ENCODE results near the gene PTPRH. TPM values are rescaled to one million over a fixed set of nuclear protein-coding genes. Genes with fewer than 3 reads are reported as not detected.
"Not testable (repeated sequence)": the region's sequence is repeated elsewhere in the genome, so short reads cannot be mapped to it uniquely, and the experiment has no call there.

The PTPRH gene
- total and polyA plus RNA-seq, 2 donors (not counting 1 experiment from before 2014, with no cell fraction given): not detected

DNA sequence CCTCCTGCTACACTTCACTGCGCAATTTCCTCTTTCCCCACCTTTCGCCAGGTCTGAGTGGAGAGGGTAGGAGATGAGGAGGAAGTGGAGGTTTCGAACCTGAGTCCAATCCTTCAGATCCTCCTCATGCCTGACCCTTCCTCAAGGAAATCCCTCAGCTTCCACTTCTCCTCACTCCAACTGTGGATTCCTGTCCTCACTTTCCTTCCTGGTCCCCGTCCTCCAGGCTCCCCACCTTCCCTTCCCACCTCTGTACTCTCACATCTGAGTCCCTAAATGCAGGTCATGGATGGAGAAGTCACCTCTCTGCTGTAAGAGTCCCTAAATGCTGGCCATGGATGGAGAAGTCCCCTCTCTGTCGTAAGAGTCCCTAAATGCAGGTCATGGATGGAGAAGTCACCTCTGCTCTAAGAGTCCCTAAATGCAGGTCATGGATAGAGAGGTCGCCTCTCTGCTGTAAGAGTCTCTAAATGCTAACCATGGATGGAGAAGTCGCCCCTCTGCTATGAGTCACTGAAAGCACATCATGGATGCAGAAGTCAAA is 16.2 kb upstream of the PTPRH start:
- H3K4me2 ChIP-seq (replicated peaks; ENCODE audit: low read depth, low read length, poor library complexity, severe bottlenecking): no peak overlapping the region
- H3K27me3 Mint-ChIP-seq: no peaks in the 10 kb centered on the region
- intact Hi-C loops (cut with micrococcal nuclease): no loop called here
- WGBS (ENCODE audit: insufficient coverage): 100% methylated on average over 3 of the region's 7 CpGs
- no peaks in the 10 kb centered on the region for H3K4me1 ChIP-seq (ENCODE audit: control insufficient read depth in 2 of 2, insufficient read depth in 2 of 2, low read length in 2 of 2)
- H2AFZ ChIP-seq (ENCODE audit: insufficient read depth, low read depth, low read length, poor library complexity, severe bottlenecking): no peak overlapping the region
- POLR2A ChIA-PET: no interaction called here
- no peak for DNase-seq
- no peak overlapping the region for H3K4me3 Mint-ChIP-seq
- CTCF ChIA-PET: no interaction called here
- peaks cover 0 to 4% (median 4%) of the 10 kb centered on the region in 3 donors for H3K9me3 ChIP-seq (ENCODE audit: control extremely low read depth in 1 of 3, control insufficient read depth in 2 of 3, insufficient read depth in 1 of 3, low read length in 2 of 3)
- no peak overlapping the region for H3K9ac ChIP-seq (ENCODE audit: low read length)
- no peaks in the 10 kb centered on the region for H3K27me3 ChIP-seq (replicated peaks in 1 of 4; ENCODE audit: control extremely low read depth in 1 of 4, control insufficient read depth in 3 of 4, insufficient read depth in 4 of 4, low read length in 3 of 4)
- H3K4me3 ChIP-seq (ENCODE audit: control extremely low read depth in 1 of 5, extremely low read depth in 1 of 5, insufficient read depth in 1 of 5, low read depth in 2 of 5, low read length in 4 of 5): no peak overlapping the region
- H3K27ac ChIP-seq (ENCODE audit: low read length in 2 of 2): no peak overlapping the region
- H3K4me1 Mint-ChIP-seq: peaks cover 3% of the 10 kb centered on the region
- H4K20me1 ChIP-seq (ENCODE audit: control insufficient read depth, insufficient read depth, low read length, poor library complexity, severe bottlenecking): peaks cover 47% of the 10 kb centered on the region
- H3K27ac Mint-ChIP-seq: no peak overlapping the region
- ATAC-seq (ENCODE audit: low read depth): no peak
- H3K79me2 ChIP-seq (ENCODE audit: control insufficient read depth, insufficient read depth, low read length): no peaks in the 10 kb centered on the region
- H3K36me3 ChIP-seq (replicated peaks in 1 of 2; ENCODE audit: control extremely low read depth in 1 of 2, control insufficient read depth in 1 of 2, extremely low read depth in 1 of 2, insufficient read depth in 2 of 2, low read length in 1 of 2): peaks cover 3 to 44% of the 10 kb centered on the region in 2 experiments
- peaks cover under 1% of the 10 kb centered on the region for H3K9me3 Mint-ChIP-seq (ENCODE audit: insufficient read depth)
- TF ChIP-seq, protein P1, sequence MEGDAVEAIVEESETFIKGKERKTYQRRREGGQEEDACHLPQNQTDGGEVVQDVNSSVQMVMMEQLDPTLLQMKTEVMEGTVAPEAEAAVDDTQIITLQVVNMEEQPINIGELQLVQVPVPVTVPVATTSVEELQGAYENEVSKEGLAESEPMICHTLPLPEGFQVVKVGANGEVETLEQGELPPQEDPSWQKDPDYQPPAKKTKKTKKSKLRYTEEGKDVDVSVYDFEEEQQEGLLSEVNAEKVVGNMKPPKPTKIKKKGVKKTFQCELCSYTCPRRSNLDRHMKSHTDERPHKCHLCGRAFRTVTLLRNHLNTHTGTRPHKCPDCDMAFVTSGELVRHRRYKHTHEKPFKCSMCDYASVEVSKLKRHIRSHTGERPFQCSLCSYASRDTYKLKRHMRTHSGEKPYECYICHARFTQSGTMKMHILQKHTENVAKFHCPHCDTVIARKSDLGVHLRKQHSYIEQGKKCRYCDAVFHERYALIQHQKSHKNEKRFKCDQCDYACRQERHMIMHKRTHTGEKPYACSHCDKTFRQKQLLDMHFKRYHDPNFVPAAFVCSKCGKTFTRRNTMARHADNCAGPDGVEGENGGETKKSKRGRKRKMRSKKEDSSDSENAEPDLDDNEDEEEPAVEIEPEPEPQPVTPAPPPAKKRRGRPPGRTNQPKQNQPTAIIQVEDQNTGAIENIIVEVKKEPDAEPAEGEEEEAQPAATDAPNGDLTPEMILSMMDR (IDR thresholded peaks at IDR 0.05): no peak
- TF ChIP-seq EZH2 (IDR thresholded peaks at IDR 0.05; ENCODE audit: borderline replicate concordance, insufficient read depth, low read depth, low read length, poor library complexity, severe bottlenecking): no peak

DNA sequence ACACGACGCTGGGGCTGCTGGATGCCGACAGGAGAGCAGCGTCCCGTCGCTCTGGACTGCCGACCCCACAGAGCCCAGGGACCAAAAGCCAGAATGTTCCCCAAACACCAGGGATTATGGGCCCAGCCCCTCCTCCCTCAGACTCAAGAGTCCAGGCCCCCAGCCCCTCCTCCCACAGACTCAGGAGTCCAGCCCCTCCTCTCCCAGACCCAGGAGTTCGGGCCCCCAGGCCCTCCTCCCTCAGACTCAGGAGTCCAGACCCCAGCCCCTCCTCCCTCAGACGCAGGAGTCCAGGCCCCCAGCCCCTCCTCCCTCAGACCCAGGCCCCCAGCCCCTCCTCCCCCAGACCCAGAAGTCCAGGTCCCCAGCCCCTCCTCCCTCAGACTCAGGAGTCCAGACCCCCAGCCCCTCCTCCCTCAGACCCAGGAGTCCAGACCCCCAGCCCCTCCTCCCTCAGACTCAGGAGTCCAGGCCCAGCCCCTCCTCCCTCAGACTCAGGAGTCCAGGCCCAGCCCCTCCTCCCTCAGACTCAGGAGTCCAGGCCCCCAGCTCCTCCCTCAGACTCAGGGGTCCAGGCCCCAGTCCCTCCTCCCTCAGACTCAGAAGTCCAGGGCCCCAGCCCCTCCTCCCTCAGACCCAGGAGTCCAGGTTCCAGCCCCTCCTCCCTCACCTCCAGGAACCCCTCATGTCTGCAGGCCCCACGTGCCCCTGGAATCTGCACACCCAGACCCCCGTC is 15.5 kb upstream of the PTPRH start:
- H3K79me2 ChIP-seq (ENCODE audit: control insufficient read depth, insufficient read depth, low read length); H3K4me3 Mint-ChIP-seq; H2AFZ ChIP-seq (ENCODE audit: insufficient read depth, low read depth, low read length, poor library complexity, severe bottlenecking); H3K4me2 ChIP-seq (replicated peaks; ENCODE audit: low read depth, low read length, poor library complexity, severe bottlenecking); H3K27me3 Mint-ChIP-seq; DNase-seq; H3K4me3 ChIP-seq (ENCODE audit: control extremely low read depth in 1 of 5, extremely low read depth in 1 of 5, insufficient read depth in 1 of 5, low read depth in 2 of 5, low read length in 4 of 5); H3K9me3 Mint-ChIP-seq (ENCODE audit: insufficient read depth); H3K4me1 Mint-ChIP-seq; H3K27ac ChIP-seq (ENCODE audit: low read length in 2 of 2); ATAC-seq (ENCODE audit: low read depth); H3K9ac ChIP-seq (ENCODE audit: low read length); H3K4me1 ChIP-seq (ENCODE audit: control insufficient read depth in 2 of 2, insufficient read depth in 2 of 2, low read length in 2 of 2); intact Hi-C loops (cut with micrococcal nuclease); POLR2A ChIA-PET; H3K27me3 ChIP-seq (replicated peaks in 1 of 4; ENCODE audit: control extremely low read depth in 1 of 4, control insufficient read depth in 3 of 4, insufficient read depth in 4 of 4, low read length in 3 of 4); H3K27ac Mint-ChIP-seq: not testable (repeated sequence)
- H4K20me1 ChIP-seq (ENCODE audit: control insufficient read depth, insufficient read depth, low read length, poor library complexity, severe bottlenecking): peaks cover 47% of the 10 kb centered on the region
- CTCF ChIA-PET: interaction anchor here (0.9 kb wide), 1 partner anchor 54 kb away, joined by 3 read pairs; no protein-coding TSS in a partner anchor
- 97% methylated on average over 9 of the region's 11 CpGs for WGBS (ENCODE audit: insufficient coverage)
- peaks cover 3 to 38% of the 10 kb centered on the region in 2 experiments for H3K36me3 ChIP-seq (replicated peaks in 1 of 2; ENCODE audit: control extremely low read depth in 1 of 2, control insufficient read depth in 1 of 2, extremely low read depth in 1 of 2, insufficient read depth in 2 of 2, low read length in 1 of 2)
- peaks cover 0 to 10% (median 8%) of the 10 kb centered on the region in 3 donors for H3K9me3 ChIP-seq (ENCODE audit: control extremely low read depth in 1 of 3, control insufficient read depth in 2 of 3, insufficient read depth in 1 of 3, low read length in 2 of 3)

Measured in B cell (primary cell).